ENCODE results near the gene VSIR.

DNA sequence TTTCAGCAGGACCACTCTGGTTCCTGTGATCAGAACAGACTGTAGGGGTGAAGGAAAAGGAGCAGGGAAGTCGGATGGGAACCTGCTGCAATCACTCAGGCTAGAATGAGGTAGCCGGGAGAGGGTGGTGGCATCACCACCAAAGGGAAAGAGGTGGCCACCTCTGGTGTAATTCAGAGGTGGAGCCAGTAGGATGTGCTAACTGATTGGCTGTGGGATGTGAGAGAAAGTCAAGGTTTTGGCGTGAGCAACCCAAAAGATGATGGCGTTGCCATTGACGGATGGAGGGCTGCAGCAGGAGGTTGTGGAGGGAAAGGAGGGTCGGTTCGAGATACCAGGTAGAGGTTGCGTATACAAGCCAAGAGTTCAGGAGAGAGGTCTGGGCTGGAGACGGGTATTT, 7.4 kb upstream of the VSIR start:
- no peak for TF ChIP-seq EZH2phosphoT487 (IDR thresholded peaks at IDR 0.05)
- TF ChIP-seq, protein P1, sequence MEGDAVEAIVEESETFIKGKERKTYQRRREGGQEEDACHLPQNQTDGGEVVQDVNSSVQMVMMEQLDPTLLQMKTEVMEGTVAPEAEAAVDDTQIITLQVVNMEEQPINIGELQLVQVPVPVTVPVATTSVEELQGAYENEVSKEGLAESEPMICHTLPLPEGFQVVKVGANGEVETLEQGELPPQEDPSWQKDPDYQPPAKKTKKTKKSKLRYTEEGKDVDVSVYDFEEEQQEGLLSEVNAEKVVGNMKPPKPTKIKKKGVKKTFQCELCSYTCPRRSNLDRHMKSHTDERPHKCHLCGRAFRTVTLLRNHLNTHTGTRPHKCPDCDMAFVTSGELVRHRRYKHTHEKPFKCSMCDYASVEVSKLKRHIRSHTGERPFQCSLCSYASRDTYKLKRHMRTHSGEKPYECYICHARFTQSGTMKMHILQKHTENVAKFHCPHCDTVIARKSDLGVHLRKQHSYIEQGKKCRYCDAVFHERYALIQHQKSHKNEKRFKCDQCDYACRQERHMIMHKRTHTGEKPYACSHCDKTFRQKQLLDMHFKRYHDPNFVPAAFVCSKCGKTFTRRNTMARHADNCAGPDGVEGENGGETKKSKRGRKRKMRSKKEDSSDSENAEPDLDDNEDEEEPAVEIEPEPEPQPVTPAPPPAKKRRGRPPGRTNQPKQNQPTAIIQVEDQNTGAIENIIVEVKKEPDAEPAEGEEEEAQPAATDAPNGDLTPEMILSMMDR (IDR thresholded peaks at IDR 0.05), result peak; percentile 11

Measured in neural progenitor cell (in vitro differentiated cells).